Activated CD4-positive, alpha-beta T cell treated with anti-CD3 and anti-CD28 coated beads, Interleukin-2, amount 10 ng/mL, durations not matched to agents 7 days and 5 days (primary cell): ENCODE measurements around the gene PIGU. TPM values are rescaled to one million over a fixed set of nuclear protein-coding genes. Genes with fewer than 3 reads are reported as not detected.

Source experiments
- CTCF ChIA-PET: fragments of 350-600 bp; sonication (Branson Sonifier 250); formaldehyde crosslinking; loops from one replicate; lab custom pipeline; 2021; ENCODE audit warnings: antibody characterized with exemption; lab: Charles Lee
- POLR2A ChIA-PET: fragments of 350-600 bp; sonication (Branson Sonifier 250); formaldehyde crosslinking; loops from one replicate; lab custom pipeline; 2021; ENCODE audit warnings: antibody characterized with exemption; lab: Charles Lee
- DNase-seq: peaks from one replicate; pipeline ENCODE4 v3.0.0-alpha.2; 2020
- H3K27ac Mint-ChIP-seq: one replicate; pipeline ENCODE4 v1.8.0; 2021; ENCODE audit warnings: mild to moderate bottlenecking, moderate library complexity, mixed read lengths
- H3K27me3 Mint-ChIP-seq: one replicate; pipeline ENCODE4 v1.8.0; 2021; ENCODE audit warnings: mixed read lengths
- H3K36me3 Mint-ChIP-seq: one replicate; pipeline ENCODE4 v1.8.0; 2021; ENCODE audit warnings: low read depth, mixed read lengths
- H3K4me1 Mint-ChIP-seq: one replicate; pipeline ENCODE4 v1.8.0; 2021; ENCODE audit warnings: mixed read lengths
- H3K4me3 Mint-ChIP-seq: one replicate; pipeline ENCODE4 v1.8.0; 2021; ENCODE audit warnings: mild to moderate bottlenecking, moderate library complexity, mixed read lengths
- H3K9me3 Mint-ChIP-seq: one replicate; pipeline ENCODE4 v1.8.0; 2021; ENCODE audit warnings: mixed read lengths
- total RNA-seq, 2 experiments: library from RNA; stranded (reverse); gene quantifications; one replicate each; pipeline ENCODE4 v1.2.3, GENCODE V29; 2021

Gene PIGU
- total RNA-seq, 2 experiments from 2014 or later: 18.7 to 21.6 TPM

DNA sequence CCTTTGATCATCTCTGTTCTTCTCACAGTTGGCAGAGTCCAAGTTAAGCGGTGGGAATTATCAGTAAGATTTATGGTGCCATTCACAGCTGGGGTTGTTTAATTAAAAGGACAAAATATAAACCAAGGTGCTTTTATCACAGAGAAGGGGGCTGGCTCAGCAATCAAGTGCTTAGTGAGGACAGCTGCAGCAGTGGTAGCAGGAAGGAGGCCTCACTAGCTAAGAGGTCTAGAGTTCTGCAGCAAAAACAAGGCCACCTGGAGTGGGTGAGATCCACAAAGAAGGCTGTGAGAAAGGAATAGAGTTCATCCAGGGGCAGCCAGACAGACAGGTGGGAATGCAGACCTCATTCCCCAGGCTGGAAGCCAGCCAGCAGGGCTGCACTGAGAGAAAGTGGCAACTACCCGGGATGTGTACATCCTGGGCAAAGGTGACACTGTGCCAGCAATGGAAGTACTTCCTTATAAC is 37.1 kb downstream of the PIGU start:
- Mint-ChIP-seq H3K4me1 (no peaks in the 10 kb centered on the region), H3K27ac (no peak overlapping the region), H3K27me3 (no peaks in the 10 kb centered on the region), H3K36me3 (peaks cover 17% of the 10 kb centered on the region), H3K4me3 (no peak overlapping the region), H3K9me3 (no peaks in the 10 kb centered on the region)
- no peak for DNase-seq
- ChIA-PET POLR2A (no interaction called here), CTCF (interaction anchor here (1.6 kb wide), 1 partner anchor 12 kb away, joined by 7 read pairs; no protein-coding TSS in a partner anchor)

DNA sequence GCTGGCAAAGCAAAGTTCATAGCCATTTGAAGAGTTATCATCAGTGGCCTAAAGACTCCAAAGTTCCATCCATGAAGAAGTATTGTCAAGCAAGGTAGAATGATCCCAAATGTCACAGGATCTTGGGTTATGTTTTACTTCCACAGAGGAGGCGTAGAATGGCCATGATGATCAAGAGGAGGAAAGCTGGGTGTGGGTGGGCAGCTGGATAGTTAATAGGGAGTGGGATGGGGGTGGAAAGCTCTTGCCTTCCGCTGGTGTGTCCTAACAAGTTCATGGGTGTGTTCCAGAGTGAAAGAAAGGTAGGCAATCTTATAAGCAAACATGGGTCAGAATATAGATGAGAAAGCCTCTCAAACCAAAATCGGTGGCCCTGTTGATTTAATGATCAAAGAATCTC is 38.4 kb downstream of the PIGU start:
- H3K4me3 Mint-ChIP-seq: no peak overlapping the region
- CTCF ChIA-PET: interaction anchor here (1.6 kb wide), 1 partner anchor 13 kb away, joined by 7 read pairs; no protein-coding TSS in a partner anchor
- H3K27ac Mint-ChIP-seq: no peak overlapping the region
- DNase-seq: no peak
- peaks cover 14% of the 10 kb centered on the region for H3K36me3 Mint-ChIP-seq
- no peaks in the 10 kb centered on the region for H3K9me3 Mint-ChIP-seq
- H3K27me3 Mint-ChIP-seq: no peaks in the 10 kb centered on the region
- no peaks in the 10 kb centered on the region for H3K4me1 Mint-ChIP-seq
- POLR2A ChIA-PET: no interaction called here

DNA sequence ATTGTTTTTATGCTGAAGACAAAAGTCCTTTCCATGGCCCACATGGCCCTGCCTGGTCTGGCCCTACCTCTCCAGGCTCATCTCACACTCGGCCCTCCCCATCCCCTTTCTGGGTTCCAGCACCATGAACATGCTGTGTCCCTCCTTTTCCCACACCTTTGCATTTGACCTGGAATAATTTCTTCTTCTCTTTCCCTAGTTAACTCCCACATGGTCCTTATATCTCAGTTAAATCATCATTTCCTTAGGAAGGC is 38.9 kb downstream of the PIGU start:
- no peaks in the 10 kb centered on the region for H3K9me3 Mint-ChIP-seq
- DNase-seq: no peak
- no peaks in the 10 kb centered on the region for H3K4me1 Mint-ChIP-seq
- ChIA-PET POLR2A (no interaction called here), CTCF (interaction anchor here (1.6 kb wide), 1 partner anchor 14 kb away, joined by 7 read pairs; no protein-coding TSS in a partner anchor)
- H3K27me3 Mint-ChIP-seq: no peaks in the 10 kb centered on the region
- H3K36me3 Mint-ChIP-seq: peaks cover 17% of the 10 kb centered on the region
- H3K4me3 Mint-ChIP-seq: no peak overlapping the region
- no peak overlapping the region for H3K27ac Mint-ChIP-seq

DNA sequence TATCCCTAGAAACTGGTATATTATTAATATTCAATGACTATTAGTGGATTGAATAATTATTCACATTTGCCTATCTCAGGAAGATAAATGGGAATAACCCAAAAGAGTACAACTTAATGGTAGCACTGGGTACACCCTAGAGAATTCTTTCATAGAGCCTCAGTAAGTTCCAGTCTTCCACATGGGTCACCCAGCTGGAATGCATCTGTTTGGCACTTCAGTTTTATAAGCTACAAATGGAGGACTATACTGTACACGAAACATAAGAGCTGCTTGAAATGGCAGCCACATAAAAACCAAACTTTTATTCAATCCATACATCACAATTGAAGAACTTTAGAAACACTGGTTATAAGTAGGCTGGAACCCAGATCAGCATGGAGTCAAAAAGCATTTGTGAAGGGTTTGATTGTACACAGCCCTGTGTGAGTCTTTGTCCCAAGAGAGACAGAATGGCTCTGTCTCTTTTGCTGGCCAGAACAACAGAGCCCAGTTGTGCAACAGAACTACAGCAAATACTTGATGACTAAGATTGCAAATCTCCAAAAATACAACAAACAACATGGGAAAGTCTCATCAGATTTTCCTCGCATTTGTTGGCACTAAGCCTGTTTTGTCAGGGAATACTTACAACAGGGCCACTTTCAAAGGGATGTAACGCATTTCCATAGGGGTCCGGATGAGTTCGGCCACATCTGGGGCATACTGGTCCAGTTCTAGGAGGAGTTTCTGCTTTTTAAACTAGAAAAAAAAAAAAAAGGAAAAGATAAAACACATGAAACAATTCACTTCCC is 39.5 kb downstream of the PIGU start:
- no peak overlapping the region for H3K27ac Mint-ChIP-seq
- no peak for DNase-seq
- H3K4me3 Mint-ChIP-seq: no peak overlapping the region
- no peaks in the 10 kb centered on the region for H3K9me3 Mint-ChIP-seq
- ChIA-PET CTCF (no interaction called here), POLR2A (interaction anchor here (0.6 kb wide), 1 partner anchor 23 kb away, joined by 12 read pairs; no protein-coding TSS in a partner anchor)
- peaks cover 22% of the 10 kb centered on the region for H3K36me3 Mint-ChIP-seq
- H3K27me3 Mint-ChIP-seq: no peaks in the 10 kb centered on the region
- H3K4me1 Mint-ChIP-seq: no peaks in the 10 kb centered on the region

DNA sequence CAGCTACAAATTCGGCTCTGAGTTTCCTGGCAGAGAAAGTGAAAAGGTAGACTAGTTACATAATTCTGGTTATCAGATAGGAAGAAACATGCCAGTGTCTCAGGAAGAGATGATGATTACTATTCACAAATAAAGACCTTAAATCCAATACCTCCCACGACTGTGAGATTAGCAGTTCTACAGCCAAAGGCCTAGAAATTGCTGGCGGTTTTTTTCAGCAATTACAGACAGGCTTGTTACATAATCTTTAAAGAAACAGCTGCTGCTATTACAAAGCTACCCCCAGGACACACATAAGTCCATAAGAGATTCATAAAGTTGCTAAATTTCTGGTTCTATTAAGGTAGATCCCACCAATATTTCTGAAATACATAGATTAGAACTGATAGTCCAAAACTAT is 40.2 kb downstream of the PIGU start:
- Mint-ChIP-seq H3K4me1 (no peaks in the 10 kb centered on the region), H3K9me3 (no peaks in the 10 kb centered on the region), H3K27ac (no peak overlapping the region), H3K27me3 (no peaks in the 10 kb centered on the region), H3K36me3 (peaks cover 23% of the 10 kb centered on the region), H3K4me3 (no peak overlapping the region)
- ChIA-PET POLR2A (interaction anchor here (0.6 kb wide), 1 partner anchor 22 kb away, joined by 12 read pairs; no protein-coding TSS in a partner anchor), CTCF (no interaction called here)
- DNase-seq: no peak

DNA sequence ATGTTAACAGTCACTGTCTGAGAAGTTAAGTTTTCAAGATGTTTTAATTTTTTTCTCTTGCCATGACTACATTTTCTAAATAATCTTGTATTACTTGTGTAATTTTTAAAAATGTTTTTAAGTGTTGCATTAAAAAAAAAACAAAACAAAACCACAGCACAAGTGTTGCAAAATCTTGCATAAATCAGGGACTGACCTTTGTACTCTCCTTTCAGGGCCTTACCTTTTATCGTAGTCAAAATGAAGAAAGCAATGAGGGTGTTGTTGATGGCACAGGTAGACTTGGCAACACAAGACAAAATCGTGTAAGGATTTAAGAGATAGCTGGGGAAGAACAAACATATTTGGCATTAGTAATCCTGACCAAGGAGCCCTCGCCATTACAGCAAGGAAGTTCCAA is 42.5 kb downstream of the PIGU start:
- H3K27ac Mint-ChIP-seq: no peak overlapping the region
- H3K4me3 Mint-ChIP-seq: no peak overlapping the region
- H3K36me3 Mint-ChIP-seq: peaks cover 26% of the 10 kb centered on the region
- ChIA-PET POLR2A (no interaction called here), CTCF (interaction anchor here (1.0 kb wide), 3 partner anchors 8 to 58 kb away, joined by 3 read pairs; no protein-coding TSS in a partner anchor)
- no peaks in the 10 kb centered on the region for H3K4me1 Mint-ChIP-seq
- no peaks in the 10 kb centered on the region for H3K9me3 Mint-ChIP-seq
- DNase-seq: no peak
- H3K27me3 Mint-ChIP-seq: no peaks in the 10 kb centered on the region

DNA sequence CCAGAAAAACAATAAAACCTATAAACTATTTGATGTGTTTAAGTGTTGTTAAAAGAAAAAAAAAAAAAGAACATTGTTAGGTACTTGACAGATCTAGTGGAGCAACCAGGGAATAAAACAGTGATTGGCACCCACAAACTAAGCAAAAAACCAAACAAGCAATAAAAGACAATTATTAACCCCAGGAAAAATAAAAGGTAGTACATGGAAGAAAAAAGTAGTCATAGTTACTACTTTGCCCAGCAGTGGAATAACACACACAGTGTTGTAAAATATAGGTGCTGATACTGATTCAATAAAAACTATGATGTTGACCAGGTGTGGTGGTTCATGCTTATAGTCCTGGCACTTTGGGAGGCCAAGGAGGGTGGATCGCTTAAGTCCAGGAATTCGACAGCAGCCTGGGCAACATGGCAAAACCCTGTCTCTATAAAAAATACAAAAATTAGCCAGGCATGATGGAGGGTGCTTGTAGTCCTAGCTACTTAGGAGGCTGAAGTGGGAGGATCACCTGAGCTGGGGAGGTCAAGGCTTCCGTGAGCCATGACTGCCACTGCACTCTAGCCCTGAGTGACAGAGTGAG is 43.9 kb downstream of the PIGU start:
- DNase-seq: no peak
- Mint-ChIP-seq H3K4me3 (no peak overlapping the region), H3K27ac (no peak overlapping the region), H3K36me3 (peaks cover 23% of the 10 kb centered on the region), H3K4me1 (no peaks in the 10 kb centered on the region), H3K27me3 (no peaks in the 10 kb centered on the region), H3K9me3 (no peaks in the 10 kb centered on the region)
- POLR2A ChIA-PET: no interaction called here
- CTCF ChIA-PET: no interaction called here

DNA sequence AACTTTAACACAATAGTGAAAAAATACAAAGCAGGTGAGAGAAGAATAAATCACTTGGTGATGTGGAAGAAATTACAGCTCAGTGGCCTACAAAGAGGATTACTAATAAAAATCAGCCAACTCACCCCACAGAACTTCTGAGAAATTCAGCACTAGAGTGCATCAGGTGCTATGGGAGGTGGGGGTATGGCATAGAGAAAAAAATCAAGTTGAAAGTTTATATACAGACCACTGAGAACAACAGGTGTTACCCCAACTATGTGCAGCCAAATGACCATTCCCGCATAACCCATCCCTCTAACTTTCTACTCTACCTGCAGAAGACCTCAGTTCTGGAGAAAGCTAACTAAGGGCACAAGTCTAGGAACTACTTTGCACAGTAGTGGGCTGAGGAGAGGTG is 47.0 kb downstream of the PIGU start:
- no peaks in the 10 kb centered on the region for H3K9me3 Mint-ChIP-seq

DNA sequence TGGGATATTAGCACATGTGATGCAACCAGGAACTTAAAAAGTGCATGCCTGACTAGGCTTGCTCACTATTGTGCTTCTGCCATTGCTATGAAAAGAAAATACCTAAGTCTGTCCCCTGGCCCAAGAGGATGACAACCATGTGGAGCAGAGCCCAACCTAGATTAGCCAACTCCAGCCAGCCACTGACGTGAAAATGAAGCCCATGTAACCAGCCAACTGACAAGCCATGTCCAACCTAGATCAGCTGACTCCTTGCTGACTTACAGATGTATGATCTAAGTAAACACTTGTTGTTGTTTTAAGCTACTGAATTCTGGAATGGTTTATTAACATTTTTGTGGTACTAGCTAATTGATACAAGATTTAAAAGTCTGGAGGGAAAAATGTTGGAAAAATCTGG is 47.5 kb downstream of the PIGU start:
- H3K4me1 Mint-ChIP-seq: no peaks in the 10 kb centered on the region
- DNase-seq: no peak
- peaks cover 19% of the 10 kb centered on the region for H3K36me3 Mint-ChIP-seq
- POLR2A ChIA-PET: no interaction called here
- H3K9me3 Mint-ChIP-seq: no peaks in the 10 kb centered on the region
- no peak overlapping the region for H3K4me3 Mint-ChIP-seq
- no peak overlapping the region for H3K27ac Mint-ChIP-seq
- H3K27me3 Mint-ChIP-seq: no peaks in the 10 kb centered on the region
- CTCF ChIA-PET: interaction anchor here (1.3 kb wide), 1 partner anchor 77 kb away, joined by 3 read pairs; no protein-coding TSS in a partner anchor

More for the DNA sequence above, 47.0 kb downstream of the PIGU start:
- DNase-seq: no peak
- Mint-ChIP-seq H3K27me3 (no peaks in the 10 kb centered on the region), H3K4me3 (no peak overlapping the region), H3K4me1 (no peaks in the 10 kb centered on the region), H3K27ac (no peak overlapping the region), H3K36me3 (peaks cover 17% of the 10 kb centered on the region)
- ChIA-PET POLR2A (interaction anchor here (0.6 kb wide), 1 partner anchor 11 kb away, joined by 3 read pairs; no protein-coding TSS in a partner anchor), CTCF (interaction anchor here (1.3 kb wide), 1 partner anchor 76 kb away, joined by 3 read pairs; no protein-coding TSS in a partner anchor)

DNA sequence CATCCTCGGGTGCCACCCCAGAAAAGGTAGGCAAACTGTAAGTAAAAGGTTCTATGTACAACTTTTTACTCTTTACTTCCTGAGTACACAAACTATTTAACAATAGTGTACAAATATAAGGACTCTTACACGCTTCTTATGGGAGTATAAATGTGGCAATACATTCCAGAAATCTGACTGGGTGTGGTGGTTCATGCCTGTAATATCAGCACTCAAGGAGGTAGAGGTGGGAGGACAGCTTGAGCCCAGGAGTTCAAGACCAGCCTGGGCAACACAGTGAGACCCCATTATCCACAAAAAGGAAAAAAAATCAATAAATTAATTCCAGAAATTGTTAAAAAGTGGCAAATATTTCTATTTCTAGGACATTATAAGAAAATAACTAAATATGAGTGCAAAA is 48.9 kb downstream of the PIGU start:
- no peak overlapping the region for H3K4me3 Mint-ChIP-seq
- no peak for DNase-seq
- H3K27me3 Mint-ChIP-seq: no peaks in the 10 kb centered on the region
- ChIA-PET CTCF (no interaction called here), POLR2A (no interaction called here)
- H3K27ac Mint-ChIP-seq: no peak overlapping the region
- H3K4me1 Mint-ChIP-seq: peaks cover 1% of the 10 kb centered on the region
- H3K36me3 Mint-ChIP-seq: peaks cover 20% of the 10 kb centered on the region
- no peaks in the 10 kb centered on the region for H3K9me3 Mint-ChIP-seq

DNA sequence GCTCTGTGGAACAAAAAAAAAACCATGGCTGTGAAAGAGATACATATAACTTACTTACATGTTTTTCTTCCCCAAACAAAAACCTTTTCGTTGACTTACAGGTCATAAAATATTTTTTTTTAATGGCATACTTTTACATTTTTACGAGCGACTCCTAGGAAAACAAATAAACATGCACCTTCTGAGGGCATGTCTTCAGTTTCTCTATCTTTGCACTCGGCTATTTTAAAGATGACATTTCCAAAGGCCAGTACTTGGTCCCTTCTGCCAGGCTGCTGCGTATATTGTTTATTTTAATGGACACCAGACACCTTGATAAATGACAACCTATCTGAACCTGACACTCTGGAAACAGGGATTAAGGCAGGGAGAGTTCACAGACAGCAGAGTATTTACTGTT is 49.4 kb downstream of the PIGU start:
- ChIA-PET CTCF (no interaction called here), POLR2A (no interaction called here)
- Mint-ChIP-seq H3K4me3 (no peak overlapping the region), H3K27ac (no peak overlapping the region), H3K4me1 (peaks cover 4% of the 10 kb centered on the region), H3K9me3 (no peaks in the 10 kb centered on the region), H3K27me3 (no peaks in the 10 kb centered on the region), H3K36me3 (peaks cover 17% of the 10 kb centered on the region)
- DNase-seq: no peak

DNA sequence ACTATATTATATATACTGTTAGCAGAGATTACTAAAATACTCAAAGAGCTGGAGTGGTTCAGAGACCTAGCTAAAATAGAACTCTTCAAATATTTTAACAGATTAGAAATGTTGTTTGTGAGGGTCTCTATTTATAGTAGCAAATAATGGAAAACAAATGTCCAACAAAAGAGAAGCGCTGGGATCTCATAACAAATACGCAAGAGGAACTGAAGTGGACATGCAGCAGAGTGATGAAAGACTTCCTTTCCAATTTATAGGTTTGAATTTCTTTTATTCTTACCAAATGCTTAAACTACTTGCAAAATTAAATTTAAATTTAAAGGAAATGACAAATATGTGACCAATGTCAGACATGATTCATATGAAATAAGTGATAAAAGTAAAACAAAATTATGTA is 49.9 kb downstream of the PIGU start:
- DNase-seq: no peak
- ChIA-PET POLR2A (no interaction called here), CTCF (interaction anchor here (1.2 kb wide), 1 partner anchor 8 kb away, joined by 3 read pairs; no protein-coding TSS in a partner anchor)
- no peaks in the 10 kb centered on the region for H3K9me3 Mint-ChIP-seq
- peaks cover 5% of the 10 kb centered on the region for H3K4me1 Mint-ChIP-seq
- no peak overlapping the region for H3K4me3 Mint-ChIP-seq
- peaks cover 16% of the 10 kb centered on the region for H3K36me3 Mint-ChIP-seq
- no peaks in the 10 kb centered on the region for H3K27me3 Mint-ChIP-seq
- no peak overlapping the region for H3K27ac Mint-ChIP-seq

DNA sequence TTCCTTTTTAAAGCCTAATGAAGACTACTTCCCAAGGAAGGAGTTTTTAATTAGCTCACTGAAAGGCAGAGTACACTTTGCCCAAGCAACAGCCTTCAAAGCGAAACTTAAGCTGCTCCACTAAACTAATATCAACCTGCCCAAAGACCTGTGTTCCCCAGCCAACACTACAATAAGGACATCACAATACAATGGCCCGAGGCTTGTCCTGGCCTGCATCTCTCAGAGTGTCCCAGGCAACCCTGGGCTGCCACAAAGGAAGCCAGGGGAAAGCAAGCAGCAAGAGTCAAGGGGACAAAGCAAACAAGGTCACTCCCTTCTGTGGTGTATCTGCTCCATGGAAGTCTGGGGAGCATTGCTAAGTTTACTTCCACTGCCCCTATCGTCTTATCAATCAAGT is 52.3 kb downstream of the PIGU start:
- Mint-ChIP-seq H3K27ac (no peak overlapping the region), H3K27me3 (no peaks in the 10 kb centered on the region), H3K36me3 (peaks cover 31% of the 10 kb centered on the region), H3K9me3 (no peaks in the 10 kb centered on the region), H3K4me1 (peaks cover 17% of the 10 kb centered on the region), H3K4me3 (no peak overlapping the region)
- no peak for DNase-seq
- ChIA-PET CTCF (interaction anchor here (1.0 kb wide), 1 partner anchor 9 kb away, joined by 3 read pairs; no protein-coding TSS in a partner anchor), POLR2A (no interaction called here)
